IPS-18a (cell line): ENCODE data around the gene UNCX.
"Not testable (repeated sequence)": the region's sequence is repeated elsewhere in the genome, so short reads cannot be mapped to it uniquely, and the experiment has no call there.

Experiments
- H3K27ac ChIP-seq: one replicate; pipeline ENCODE4 v1.5.1; 2013; ENCODE audit warnings: low read length
- H3K27me3 ChIP-seq: one replicate; pipeline ENCODE4 v1.6.1; 2013; ENCODE audit warnings: mild to moderate bottlenecking, low read length; ENCODE audit not compliant: control insufficient read depth, insufficient read depth
- H3K36me3 ChIP-seq: one replicate; pipeline ENCODE4 v1.6.1; 2013; ENCODE audit warnings: low read depth, low read length; ENCODE audit not compliant: control insufficient read depth
- H3K4me1 ChIP-seq: one replicate; pipeline ENCODE4 v1.6.1; 2013; ENCODE audit warnings: low read depth, low read length; ENCODE audit not compliant: control insufficient read depth
- H3K4me3 ChIP-seq: one replicate; pipeline ENCODE4 v1.5.1; 2013; ENCODE audit warnings: low read length
- H3K9ac ChIP-seq: one replicate; pipeline ENCODE4 v1.6.1; 2013; ENCODE audit warnings: mild to moderate bottlenecking, low read length, moderate library complexity
- H3K9me3 ChIP-seq: one replicate; pipeline ENCODE4 v1.6.1; 2013; ENCODE audit warnings: low read depth, low read length; ENCODE audit not compliant: control insufficient read depth

The UNCX gene

DNA sequence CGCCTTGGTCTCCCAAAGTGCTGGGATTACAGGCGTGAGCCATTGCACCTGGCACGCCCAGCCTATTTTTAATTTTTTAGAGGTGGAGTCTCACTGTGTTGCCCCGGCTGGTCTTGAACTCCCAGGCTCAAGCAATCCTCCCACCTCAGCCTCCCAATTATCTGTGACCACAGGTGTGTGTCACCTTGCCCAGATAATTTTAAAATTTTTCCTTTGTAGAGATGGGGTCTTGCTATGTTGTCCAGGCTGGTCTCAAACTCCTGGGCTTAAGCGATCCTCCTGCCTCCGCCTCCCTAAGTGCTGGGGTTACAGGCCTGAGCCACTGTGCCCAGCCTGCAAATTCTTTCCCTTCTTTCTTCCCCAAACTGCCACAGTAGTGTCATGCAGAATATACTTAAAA, 29.8 kb upstream of the UNCX start:
- H3K9me3 ChIP-seq, H3K27ac ChIP-seq, H3K4me3 ChIP-seq, H3K36me3 ChIP-seq, H3K4me1 ChIP-seq, H3K27me3 ChIP-seq, H3K9ac ChIP-seq: not testable (repeated sequence)

DNA sequence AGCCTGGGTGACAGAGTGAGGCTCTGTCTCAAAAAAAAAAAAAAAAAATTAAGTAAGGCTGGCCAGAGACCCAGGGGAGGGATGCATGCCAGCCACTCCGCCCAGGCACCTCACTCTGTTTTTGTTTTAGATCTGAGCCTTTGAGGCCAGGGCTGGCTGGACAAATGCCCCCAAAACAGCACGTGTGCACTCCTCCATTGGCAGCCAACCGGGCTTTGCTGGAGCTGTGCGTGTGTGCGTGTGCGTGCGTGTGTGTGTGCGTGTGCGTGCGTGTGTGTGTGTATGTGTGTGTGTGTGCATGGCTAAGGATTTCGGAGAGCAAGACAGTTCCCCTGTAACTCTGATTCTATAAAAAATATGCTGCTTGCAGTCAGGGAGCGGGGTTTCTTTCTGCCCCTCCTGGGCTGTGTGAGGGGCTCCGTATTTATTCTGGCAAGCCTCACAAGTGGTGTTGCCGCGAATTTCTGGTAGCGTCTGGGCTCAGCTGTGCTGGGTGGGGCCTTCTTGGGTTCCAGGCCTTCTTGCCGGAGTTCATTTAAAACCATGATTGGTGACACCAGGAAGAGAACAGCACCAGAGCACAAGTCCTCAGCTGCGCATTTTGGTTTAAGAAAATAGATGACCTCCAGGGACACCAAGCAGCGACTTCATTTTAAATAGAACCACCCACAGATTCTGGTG, 28.1 kb upstream of the UNCX start:
- no peaks in the 10 kb centered on the region for H3K9me3 ChIP-seq
- no peaks in the 10 kb centered on the region for H3K27me3 ChIP-seq
- H3K27ac ChIP-seq = no peak overlapping the region
- H3K4me1 ChIP-seq = no peaks in the 10 kb centered on the region
- no peaks in the 10 kb centered on the region for H3K36me3 ChIP-seq
- H3K4me3 ChIP-seq = no peak overlapping the region
- no peak overlapping the region for H3K9ac ChIP-seq

DNA sequence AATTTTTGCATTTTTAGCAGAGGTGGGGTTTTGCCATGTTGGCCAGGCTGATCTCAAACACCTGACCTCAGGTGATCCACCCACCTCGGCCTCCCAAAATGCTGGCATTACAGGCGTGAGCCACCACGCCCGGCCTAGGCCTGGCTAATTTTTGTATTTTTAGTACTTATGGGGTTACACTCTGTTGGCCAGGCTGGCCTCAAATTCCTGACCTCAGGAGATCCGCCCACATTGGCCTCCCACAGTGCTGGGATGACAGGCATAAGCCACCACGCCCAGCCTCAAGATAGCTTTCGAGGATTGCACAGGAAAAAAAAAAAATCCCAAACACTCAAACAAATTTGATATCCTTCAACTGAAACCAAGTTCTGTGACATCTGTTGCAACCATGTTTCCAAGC, 26.9 kb upstream of the UNCX start:
- H3K4me1 ChIP-seq, H3K4me3 ChIP-seq, H3K27me3 ChIP-seq, H3K9me3 ChIP-seq, H3K27ac ChIP-seq, H3K9ac ChIP-seq, H3K36me3 ChIP-seq: not testable (repeated sequence)

DNA sequence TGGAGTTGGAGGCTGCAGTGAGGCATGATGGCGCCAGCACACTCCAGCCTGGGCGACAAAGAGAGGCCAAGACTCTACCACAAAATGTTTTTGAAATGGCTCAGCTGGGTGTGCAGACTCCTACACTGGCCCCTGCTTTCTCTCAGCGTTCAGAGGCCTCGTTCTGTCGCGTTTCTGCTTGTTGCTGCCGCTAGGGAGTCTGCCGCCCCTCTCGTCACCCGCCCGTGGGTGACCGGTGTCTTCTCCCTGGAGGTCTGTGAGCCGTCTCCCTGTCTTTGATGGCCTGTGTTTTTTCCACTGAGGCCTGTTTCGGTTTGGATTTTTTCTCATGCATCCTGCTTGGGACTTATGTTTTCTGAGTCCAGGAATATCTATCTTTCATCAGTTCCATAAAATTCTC, 23.6 kb upstream of the UNCX start:
- H3K4me3 ChIP-seq = no peak overlapping the region
- H3K9me3 ChIP-seq = no peaks in the 10 kb centered on the region
- no peaks in the 10 kb centered on the region for H3K36me3 ChIP-seq
- no peaks in the 10 kb centered on the region for H3K4me1 ChIP-seq
- H3K27me3 ChIP-seq = no peaks in the 10 kb centered on the region
- no peak overlapping the region for H3K9ac ChIP-seq
- no peak overlapping the region for H3K27ac ChIP-seq

DNA sequence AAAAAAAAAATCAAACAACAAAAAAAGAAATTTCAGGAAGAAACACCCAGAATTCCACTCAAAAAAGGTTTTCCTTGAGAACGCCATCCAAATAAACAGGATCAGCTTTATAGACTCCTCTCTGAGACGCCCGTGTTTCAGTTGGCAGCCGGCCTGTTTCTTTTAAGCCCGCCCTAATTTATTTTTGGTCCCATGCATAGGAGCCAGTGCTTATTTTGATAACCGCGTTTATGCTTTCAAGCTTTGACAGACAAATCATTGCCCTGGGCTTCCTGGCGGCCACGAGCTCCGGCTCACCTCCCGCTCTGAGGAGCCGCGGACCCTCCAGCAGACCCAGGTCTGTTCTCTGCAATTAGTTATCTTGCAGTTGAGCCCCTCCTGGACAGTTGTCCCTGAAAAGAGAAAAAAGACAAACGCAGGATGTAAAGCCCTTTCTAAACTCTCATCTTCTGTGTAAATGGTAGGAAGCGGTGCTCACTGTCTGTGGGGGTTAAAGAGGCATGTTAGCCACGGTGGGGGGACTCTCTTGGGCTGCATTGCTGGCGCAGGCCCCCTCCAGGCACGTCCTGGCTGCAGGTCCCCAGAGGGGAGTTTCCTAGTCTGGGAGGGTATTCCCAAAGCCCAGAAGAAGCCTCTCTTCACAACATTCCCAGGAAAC, 22.2 kb upstream of the UNCX start:
- Histone ChIP-seq H3K27me3 (peaks cover 8% of the 10 kb centered on the region), H3K4me1 (no peaks in the 10 kb centered on the region), H3K27ac (no peak overlapping the region), H3K9me3 (no peaks in the 10 kb centered on the region), H3K4me3 (no peak overlapping the region), H3K36me3 (no peaks in the 10 kb centered on the region), H3K9ac (no peak overlapping the region)

DNA sequence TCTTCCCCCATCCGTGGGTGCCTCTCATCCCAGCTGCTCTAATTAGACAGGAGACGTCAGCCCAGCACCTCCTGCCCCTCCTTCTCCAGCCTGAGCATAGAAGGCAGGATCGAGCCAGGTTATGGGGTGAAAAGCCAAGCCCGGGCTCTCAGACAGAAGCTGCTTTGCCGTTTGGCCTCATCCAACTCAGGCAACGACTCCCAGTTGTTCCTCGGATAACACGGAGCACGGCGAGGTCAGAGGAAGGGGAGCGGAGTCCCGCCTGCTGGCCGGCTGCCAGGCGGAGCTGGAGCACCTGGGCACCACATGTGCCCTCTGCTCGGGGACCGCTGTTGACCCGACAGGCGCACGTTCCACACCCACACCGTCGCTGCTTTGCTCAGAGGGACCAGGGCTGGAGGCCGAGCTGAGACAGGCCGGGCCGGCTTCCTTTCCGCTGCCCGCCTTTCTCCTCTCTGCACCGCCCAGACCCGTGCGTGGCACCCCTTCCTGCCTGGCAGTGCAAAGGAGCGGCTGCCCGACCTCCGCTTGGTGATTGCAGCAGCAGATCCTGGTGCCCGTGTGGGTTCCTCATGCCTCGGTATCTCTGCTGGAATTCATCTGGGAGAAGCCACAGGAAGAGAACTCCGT, 21.6 kb upstream of the UNCX start:
- Histone ChIP-seq H3K9ac (no peak overlapping the region), H3K4me3 (no peak overlapping the region), H3K27me3 (peaks cover 8% of the 10 kb centered on the region), H3K9me3 (no peaks in the 10 kb centered on the region), H3K27ac (no peak overlapping the region), H3K36me3 (no peaks in the 10 kb centered on the region), H3K4me1 (no peaks in the 10 kb centered on the region)

DNA sequence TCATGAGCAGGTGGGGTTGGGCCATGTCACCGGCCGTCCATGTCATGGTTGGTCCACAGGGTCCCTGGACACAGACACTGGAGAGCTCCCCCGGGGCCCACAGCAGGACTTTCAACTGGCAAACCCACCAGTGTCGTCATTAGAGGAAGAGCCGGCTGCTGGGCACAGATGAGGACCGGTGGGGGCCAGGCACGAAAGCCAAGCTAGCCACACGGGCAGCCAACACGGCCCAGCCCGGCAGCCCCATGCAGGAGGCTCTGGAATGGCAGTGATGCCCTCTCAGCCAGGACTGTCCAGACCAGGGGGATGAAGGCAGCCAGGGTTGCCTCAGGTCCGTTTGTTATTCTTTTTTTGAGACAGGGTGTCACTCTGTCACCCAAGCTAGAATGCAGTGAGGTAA, 21.1 kb upstream of the UNCX start:
- no peak overlapping the region for H3K4me3 ChIP-seq
- H3K9ac ChIP-seq = no peak overlapping the region
- no peaks in the 10 kb centered on the region for H3K9me3 ChIP-seq
- H3K4me1 ChIP-seq = no peaks in the 10 kb centered on the region
- no peaks in the 10 kb centered on the region for H3K36me3 ChIP-seq
- peaks cover 8% of the 10 kb centered on the region for H3K27me3 ChIP-seq
- no peak overlapping the region for H3K27ac ChIP-seq

DNA sequence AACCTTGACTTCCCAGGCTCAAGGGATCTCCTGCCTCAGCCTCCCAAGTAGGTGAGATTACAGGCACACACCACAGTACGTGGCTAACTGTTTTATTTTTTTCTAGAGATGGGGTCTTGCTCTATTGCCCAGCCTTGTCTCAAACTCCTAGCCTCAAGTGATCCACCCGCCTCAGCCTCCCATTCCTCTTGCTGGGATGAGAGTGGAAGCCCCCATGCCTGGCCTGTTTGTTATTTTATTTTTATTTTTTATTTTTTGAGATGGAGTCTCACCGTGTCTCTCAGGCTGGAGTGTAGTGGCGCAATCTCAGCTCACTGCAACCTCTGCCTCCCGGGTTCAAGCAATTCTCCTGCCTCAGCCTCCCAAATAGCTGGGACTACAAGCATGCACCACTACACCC, 20.6 kb upstream of the UNCX start:
- H3K4me1 ChIP-seq, H3K9ac ChIP-seq, H3K27ac ChIP-seq, H3K9me3 ChIP-seq, H3K36me3 ChIP-seq, H3K27me3 ChIP-seq, H3K4me3 ChIP-seq: not testable (repeated sequence)

DNA sequence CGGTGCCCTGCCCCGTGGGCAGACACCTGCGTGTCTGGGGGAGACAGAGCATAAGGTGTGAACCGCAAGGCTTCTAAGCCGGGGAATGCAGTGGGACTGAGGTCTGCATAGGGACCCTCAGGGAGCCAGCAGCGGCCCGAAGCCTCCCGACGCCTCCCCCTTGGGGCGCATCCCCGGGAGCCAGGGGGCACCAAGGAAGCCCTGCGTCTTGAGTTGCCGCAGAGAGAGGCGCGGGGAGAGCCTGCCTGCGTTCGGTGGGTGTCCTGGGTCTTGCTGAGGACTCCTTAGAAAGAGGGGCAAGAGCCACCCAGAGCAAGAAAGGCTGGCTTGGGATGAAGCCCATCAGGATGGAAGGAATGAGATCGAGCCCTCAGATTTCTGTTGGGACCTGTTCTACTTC, 18.2 kb upstream of the UNCX start:
- no peak overlapping the region for H3K27ac ChIP-seq
- peaks cover 28% of the 10 kb centered on the region for H3K27me3 ChIP-seq
- H3K4me3 ChIP-seq = no peak overlapping the region
- no peaks in the 10 kb centered on the region for H3K9me3 ChIP-seq
- H3K4me1 ChIP-seq = no peaks in the 10 kb centered on the region
- no peak overlapping the region for H3K9ac ChIP-seq
- no peaks in the 10 kb centered on the region for H3K36me3 ChIP-seq

DNA sequence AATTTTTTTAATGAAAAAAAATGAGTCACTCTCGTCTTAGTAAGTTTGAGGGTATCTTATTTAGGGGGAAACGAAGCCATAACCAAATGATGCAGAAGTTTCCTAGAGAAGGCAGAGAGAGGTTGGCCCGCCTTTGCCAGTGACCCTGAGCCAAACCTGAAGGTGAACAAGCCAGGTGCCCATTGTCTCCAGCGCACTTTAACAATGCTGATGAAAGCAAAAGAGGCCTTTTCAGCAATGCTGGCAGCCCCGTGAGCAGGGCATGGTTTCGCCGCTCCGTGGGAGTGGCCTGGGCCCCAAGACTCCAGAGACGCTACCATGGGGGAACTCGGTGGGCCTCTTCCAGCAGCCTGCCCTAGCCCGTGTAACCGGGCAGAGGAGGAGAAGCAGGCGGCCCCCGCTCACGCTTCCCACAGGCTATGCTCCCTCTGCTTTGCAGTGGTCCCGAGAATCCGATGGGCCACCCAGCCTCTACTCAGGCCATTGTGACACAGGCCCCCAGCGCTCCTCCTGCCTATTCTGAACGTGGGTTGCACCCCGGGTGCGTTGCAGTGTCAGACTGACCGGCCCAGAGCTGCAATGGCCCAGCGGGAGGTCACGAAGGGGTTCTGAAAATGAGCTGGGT, 14.0 kb upstream of the UNCX start:
- H3K9ac ChIP-seq = no peak overlapping the region
- H3K4me3 ChIP-seq = no peak overlapping the region
- H3K27me3 ChIP-seq = peaks cover 69% of the 10 kb centered on the region
- no peaks in the 10 kb centered on the region for H3K4me1 ChIP-seq
- no peak overlapping the region for H3K27ac ChIP-seq
- no peaks in the 10 kb centered on the region for H3K9me3 ChIP-seq
- no peaks in the 10 kb centered on the region for H3K36me3 ChIP-seq

DNA sequence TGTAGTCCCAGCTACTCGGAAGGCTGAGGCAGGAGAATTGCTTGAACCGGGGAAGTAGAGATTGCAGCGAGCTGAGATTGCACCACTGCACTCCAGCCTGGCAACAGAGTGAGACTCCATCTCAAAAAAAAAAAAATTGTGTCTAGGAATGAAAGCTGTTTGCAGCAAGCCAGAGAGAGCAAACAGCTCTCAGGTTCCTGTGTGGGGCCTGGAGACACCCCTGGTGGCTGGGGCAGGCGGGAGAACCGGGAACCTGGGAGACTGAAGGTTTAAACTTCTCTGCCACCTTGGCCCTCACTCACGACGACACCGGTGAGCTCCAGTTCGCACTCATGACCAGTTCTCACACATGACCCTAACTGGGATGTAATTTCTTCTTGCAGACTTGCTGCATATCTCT, 13.2 kb upstream of the UNCX start:
- Histone ChIP-seq H3K4me3 (no peak overlapping the region), H3K4me1 (no peaks in the 10 kb centered on the region), H3K27me3 (peaks cover 76% of the 10 kb centered on the region)

More for the DNA sequence above, 13.2 kb upstream of the UNCX start:
- Histone ChIP-seq H3K9me3 (no peaks in the 10 kb centered on the region), H3K9ac (no peak overlapping the region), H3K36me3 (no peaks in the 10 kb centered on the region), H3K27ac (no peak overlapping the region)
